Type B pancreatic cell (in vitro differentiated cells): Measurements from ENCODE around the gene CFAP70. TPM values are rescaled to one million over a fixed set of nuclear protein-coding genes. Genes with fewer than 3 reads are reported as not detected.

Experiments
- DNase-seq: peaks from one replicate; pipeline ENCODE4 v3.0.0; 2021; ENCODE audit warnings: mixed read lengths; ENCODE audit not compliant: unreplicated experiment; ENCODE audit errors: extremely low spot score
- H3K27ac Mint-ChIP-seq: 2 replicates; pipeline ENCODE4 v1.8.0; 2021; ENCODE audit warnings: mild to moderate bottlenecking, mixed read lengths
- H3K27me3 Mint-ChIP-seq: 2 replicates; pipeline ENCODE4 v1.8.0; 2021; ENCODE audit warnings: mixed read lengths
- H3K36me3 Mint-ChIP-seq: 2 replicates; pipeline ENCODE4 v1.8.0; 2021; ENCODE audit warnings: mixed read lengths
- H3K4me1 Mint-ChIP-seq: one replicate; pipeline ENCODE4 v1.8.0; 2021; ENCODE audit warnings: mixed read lengths; ENCODE audit not compliant: unreplicated experiment
- H3K4me3 Mint-ChIP-seq: 2 replicates; pipeline ENCODE4 v1.8.0; 2021; ENCODE audit warnings: mild to moderate bottlenecking, mixed read lengths
- H3K9me3 Mint-ChIP-seq: 2 replicates; pipeline ENCODE4 v1.8.0; 2021; ENCODE audit warnings: mixed read lengths
- total RNA-seq: library from RNA; stranded (reverse); gene quantifications from 2 replicates; pipeline ENCODE4 v1.2.1, GENCODE V29; 2021; ENCODE audit warnings: low replicate concordance
- TF ChIP-seq, protein P1 (sequence below): fragments of 200-600 bp; sonication (generic); conservative IDR thresholded peaks from 2 replicates; pipeline ENCODE4 v1.5.0; 2021; ENCODE audit warnings: antibody characterized with exemption, mild to moderate bottlenecking

Gene CFAP70
- total RNA-seq, 1 donor from 2014 or later = 9.7 TPM

DNA sequence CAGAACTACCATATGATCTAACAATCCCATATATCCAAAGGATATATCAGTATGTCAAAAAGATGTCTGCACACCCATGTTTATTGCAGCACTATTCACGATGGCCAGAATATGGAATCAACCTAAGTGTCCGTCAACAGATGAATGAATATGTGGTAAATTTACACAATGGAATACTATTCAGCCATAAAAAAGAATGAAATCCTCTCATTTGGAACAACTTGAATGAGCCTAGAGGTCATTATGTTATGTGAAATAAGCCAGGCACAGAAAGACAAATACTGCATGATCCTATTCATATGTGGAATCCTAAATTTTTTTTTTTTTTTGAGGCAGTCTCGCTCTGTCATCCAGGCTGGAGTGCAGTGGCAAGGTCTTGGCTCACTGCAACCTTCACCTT lies 6.3 kb upstream of the CFAP70 start:
- TF ChIP-seq, protein P1, sequence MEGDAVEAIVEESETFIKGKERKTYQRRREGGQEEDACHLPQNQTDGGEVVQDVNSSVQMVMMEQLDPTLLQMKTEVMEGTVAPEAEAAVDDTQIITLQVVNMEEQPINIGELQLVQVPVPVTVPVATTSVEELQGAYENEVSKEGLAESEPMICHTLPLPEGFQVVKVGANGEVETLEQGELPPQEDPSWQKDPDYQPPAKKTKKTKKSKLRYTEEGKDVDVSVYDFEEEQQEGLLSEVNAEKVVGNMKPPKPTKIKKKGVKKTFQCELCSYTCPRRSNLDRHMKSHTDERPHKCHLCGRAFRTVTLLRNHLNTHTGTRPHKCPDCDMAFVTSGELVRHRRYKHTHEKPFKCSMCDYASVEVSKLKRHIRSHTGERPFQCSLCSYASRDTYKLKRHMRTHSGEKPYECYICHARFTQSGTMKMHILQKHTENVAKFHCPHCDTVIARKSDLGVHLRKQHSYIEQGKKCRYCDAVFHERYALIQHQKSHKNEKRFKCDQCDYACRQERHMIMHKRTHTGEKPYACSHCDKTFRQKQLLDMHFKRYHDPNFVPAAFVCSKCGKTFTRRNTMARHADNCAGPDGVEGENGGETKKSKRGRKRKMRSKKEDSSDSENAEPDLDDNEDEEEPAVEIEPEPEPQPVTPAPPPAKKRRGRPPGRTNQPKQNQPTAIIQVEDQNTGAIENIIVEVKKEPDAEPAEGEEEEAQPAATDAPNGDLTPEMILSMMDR = no peak
- Mint-ChIP-seq H3K27me3 (no peaks in the 10 kb centered on the region), H3K9me3 (peaks cover 6% of the 10 kb centered on the region), H3K27ac (no peak overlapping the region), H3K36me3 (peaks cover 26% of the 10 kb centered on the region), H3K4me3 (no peak overlapping the region), H3K4me1 (peaks cover 5% of the 10 kb centered on the region)
- DNase-seq = no peak

DNA sequence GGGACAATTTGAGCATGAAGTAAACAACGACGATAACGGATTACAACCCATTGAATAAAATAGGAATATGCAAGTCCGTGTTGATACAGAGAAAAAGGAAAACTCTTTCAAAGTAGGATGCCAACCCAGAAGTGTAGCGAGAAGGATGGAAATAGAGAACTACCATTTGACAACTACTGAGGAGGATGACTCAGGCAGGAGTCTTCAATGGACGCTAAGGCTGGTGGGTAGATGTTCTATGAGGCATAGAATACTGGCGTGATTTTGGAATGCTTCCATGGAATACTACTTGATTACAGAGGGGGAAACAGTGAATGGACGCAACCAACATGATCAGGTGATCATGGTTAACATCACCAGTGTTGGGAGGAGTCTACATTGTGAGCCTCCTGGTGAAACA lies 828 bp upstream of the CFAP70 start:
- Mint-ChIP-seq H3K4me3 (no peak overlapping the region), H3K27me3 (peaks cover 18% of the 10 kb centered on the region), H3K4me1 (no peaks in the 10 kb centered on the region), H3K9me3 (peaks cover 6% of the 10 kb centered on the region), H3K36me3 (peaks cover 5% of the 10 kb centered on the region), H3K27ac (no peak overlapping the region)
- no peak for DNase-seq
- TF ChIP-seq, protein P1 = no peak

DNA sequence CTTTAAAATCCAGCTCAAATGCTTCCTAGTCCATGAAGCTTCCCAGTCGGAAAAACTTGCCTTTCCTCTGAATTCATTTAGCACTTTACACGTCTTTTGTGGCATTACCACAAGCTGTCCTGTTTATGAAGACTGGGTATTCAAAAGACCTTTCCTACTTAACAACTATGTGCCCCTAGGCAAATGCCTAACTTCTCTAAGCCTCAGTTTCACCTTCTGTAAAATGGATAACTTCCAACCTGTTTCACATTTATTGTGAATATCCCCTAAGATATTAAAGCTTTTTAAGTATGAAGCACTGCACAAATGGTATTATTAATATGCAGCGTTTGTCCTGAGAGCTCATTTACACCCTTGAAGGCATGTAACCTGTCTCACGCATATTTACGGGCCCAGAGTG lies 843 bp downstream of the CFAP70 start:
- TF ChIP-seq, protein P1 = no peak
- H3K4me1 Mint-ChIP-seq = no peaks in the 10 kb centered on the region
- peaks cover 20% of the 10 kb centered on the region for H3K27me3 Mint-ChIP-seq
- H3K9me3 Mint-ChIP-seq = peaks cover 5% of the 10 kb centered on the region
- DNase-seq = no peak
- peak overlapping the region; percentile 98 for H3K27ac Mint-ChIP-seq
- H3K36me3 Mint-ChIP-seq = peaks cover 5% of the 10 kb centered on the region
- H3K4me3 Mint-ChIP-seq = peak overlapping the region; percentile 99

DNA sequence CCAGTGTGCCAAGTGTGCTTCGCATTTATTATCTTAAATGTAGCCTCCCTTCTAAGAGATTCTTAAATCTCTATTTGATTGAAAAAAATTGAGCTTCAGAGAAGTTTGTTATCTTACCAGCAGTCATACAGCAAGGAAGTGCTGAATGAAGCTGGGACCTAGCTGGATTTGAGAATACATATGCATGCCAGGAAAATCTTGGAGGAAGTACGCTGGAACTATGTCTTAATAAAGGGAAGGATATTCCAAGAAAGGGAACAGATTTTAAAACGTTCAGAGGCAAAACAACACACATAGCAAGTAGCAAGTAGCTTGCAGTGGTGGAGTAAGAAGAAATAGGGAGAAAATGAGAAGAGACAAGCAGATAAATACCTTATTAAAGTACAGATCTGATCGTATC lies 1.5 kb downstream of the CFAP70 start:
- Mint-ChIP-seq H3K4me1 (no peaks in the 10 kb centered on the region), H3K9me3 (no peaks in the 10 kb centered on the region), H3K36me3 (no peaks in the 10 kb centered on the region), H3K4me3 (peak overlapping the region; percentile 99), H3K27me3 (peaks cover 20% of the 10 kb centered on the region), H3K27ac (no peak overlapping the region)
- no peak for DNase-seq
- TF ChIP-seq, protein P1 = no peak

DNA sequence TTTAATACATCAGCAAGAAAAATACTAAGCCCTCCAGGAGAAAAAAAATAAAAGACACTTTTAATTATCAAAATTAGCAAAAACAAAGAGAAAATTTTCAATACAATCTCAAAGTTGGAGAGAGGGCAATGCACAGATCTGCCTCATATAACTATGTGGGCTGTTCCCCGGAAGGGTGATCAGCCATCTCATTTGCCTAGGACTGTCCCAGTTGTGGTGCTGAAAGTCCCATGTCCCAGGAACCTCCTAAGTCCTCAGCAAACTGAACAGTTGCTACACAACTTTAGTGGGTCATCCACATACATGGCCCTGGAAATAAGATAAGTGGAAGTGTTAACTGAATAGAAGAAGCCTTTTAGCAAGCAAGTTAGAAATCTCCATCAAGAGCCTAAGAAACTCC lies 14.4 kb downstream of the CFAP70 start:
- TF ChIP-seq, protein P1 = no peak
- H3K9me3 Mint-ChIP-seq = no peaks in the 10 kb centered on the region
- H3K27me3 Mint-ChIP-seq = no peaks in the 10 kb centered on the region
- H3K4me1 Mint-ChIP-seq = no peaks in the 10 kb centered on the region
- H3K27ac Mint-ChIP-seq = no peak overlapping the region
- no peak for DNase-seq
- no peak overlapping the region for H3K4me3 Mint-ChIP-seq
- no peaks in the 10 kb centered on the region for H3K36me3 Mint-ChIP-seq

DNA sequence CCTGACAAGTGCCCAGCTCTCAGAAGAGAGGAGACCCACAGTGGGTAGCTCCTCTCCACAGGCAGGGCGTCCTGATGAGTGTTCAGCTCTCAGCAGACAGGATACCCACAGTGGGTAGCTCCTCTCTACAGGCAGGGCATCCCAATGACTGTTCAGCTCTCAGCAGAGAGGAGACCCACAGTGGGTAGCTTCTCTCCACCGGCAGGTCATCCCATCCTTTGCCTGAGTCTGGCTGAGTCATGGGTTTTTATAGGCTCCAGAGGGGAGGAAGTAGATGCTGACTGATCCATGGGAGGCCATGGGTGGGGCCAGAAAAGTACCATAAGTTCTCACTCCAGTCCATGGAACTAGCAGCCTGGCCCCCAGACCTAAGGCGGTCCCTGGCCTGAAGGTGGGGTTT lies 18.5 kb downstream of the CFAP70 start:
- Mint-ChIP-seq H3K4me3 (no peak overlapping the region), H3K36me3 (no peaks in the 10 kb centered on the region), H3K9me3 (no peaks in the 10 kb centered on the region), H3K27me3 (no peaks in the 10 kb centered on the region), H3K27ac (no peak overlapping the region), H3K4me1 (no peaks in the 10 kb centered on the region)
- no peak for DNase-seq
- TF ChIP-seq, protein P1 = no peak
